Erythroblast (primary cell): ENCODE data around the gene NKAIN2.

Experiments
- DNase-seq, 2 experiments: peaks; one replicate each; lab custom pipeline; 2025; lab: John Stamatoyannopoulos, UW
- GATA1 ChIP-seq: IDR thresholded peaks from 2 replicates; pipeline ENCODE4 v1.6.1; 2011; ENCODE audit warnings: low read depth, mild to moderate bottlenecking, control low read depth, low read length, moderate library complexity
- POLR2A ChIP-seq: IDR thresholded peaks from 2 replicates; pipeline ENCODE4 v1.6.1; 2011; ENCODE audit warnings: mild to moderate bottlenecking, low read length

NKAIN2 gene

DNA sequence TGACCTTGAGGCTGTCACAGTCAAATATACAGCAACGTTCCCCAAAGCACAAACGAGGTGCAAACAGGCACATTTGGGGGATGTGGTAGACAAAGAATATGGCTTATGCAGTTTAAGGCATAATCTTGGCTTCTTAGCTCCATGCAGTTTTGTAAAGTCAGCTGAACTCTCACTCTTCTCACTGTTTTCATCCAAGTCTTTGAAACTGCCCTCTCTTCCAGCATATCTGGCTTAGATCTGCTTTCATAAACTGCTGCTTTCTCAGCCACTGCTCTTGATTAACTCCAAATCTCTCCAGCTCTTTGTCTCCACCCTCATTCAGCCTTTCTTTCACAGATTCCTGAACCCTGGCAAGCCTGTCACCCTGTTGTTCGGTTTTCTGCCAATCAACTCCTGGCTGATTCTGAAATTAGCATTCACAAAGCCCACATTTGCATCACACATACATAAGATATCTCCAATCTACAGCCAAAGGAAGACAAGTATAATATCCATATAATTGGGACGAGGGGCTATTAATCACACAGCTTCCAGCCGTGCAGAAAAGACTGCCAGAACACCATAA lies 857.5 kb downstream of the NKAIN2 start:
- no peak for DNase-seq
- no peak for TF ChIP-seq GATA1
- TF ChIP-seq POLR2A, result no peak

- TF ChIP-seq GATA1, result no peak
- TF ChIP-seq POLR2A, result no peak
- no peak for DNase-seq
These were observed 864.4 kb downstream of the NKAIN2 start for GRCh38 chr6:124668028-124668427.

- DNase-seq, result no peak
- TF ChIP-seq POLR2A, result no peak
- TF ChIP-seq GATA1, result no peak
These were observed 866.2 kb downstream of the NKAIN2 start for GRCh38 chr6:124669713-124670480.

DNA sequence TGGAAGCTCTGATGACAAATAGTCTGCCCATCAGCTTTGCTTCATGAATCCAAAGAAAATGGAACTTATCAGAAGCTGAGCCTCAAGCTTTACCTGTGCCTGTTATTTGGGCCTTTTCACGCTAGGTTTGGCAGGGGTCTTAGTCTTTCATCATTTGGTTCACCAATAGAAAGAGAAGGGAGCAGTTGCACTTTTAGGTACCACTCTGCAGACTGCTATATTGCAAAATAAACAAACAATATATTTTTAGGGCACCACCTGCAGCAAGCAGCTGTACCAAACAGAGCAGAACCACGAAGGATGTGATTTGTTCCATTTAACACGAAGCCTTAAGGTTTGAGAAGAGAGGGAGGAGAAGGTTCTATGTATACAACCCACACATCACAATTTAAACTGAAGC lies 867.1 kb downstream of the NKAIN2 start:
- DNase-seq, result no peak
- no peak for TF ChIP-seq GATA1
- TF ChIP-seq POLR2A, result no peak

- DNase-seq, result no peak
- TF ChIP-seq POLR2A, result no peak
- no peak for TF ChIP-seq GATA1
These were observed 867.7 kb downstream of the NKAIN2 start for GRCh38 chr6:124671324-124671723.

- no peak for DNase-seq
- TF ChIP-seq GATA1 (no peak), POLR2A (no peak)
These were observed 870.4 kb downstream of the NKAIN2 start for GRCh38 chr6:124674042-124674441.

GRCh38 chr6:124676033-124676432 lies 872.4 kb downstream of the NKAIN2 start:
- TF ChIP-seq POLR2A (no peak), GATA1 (no peak)
- no peak for DNase-seq

DNA sequence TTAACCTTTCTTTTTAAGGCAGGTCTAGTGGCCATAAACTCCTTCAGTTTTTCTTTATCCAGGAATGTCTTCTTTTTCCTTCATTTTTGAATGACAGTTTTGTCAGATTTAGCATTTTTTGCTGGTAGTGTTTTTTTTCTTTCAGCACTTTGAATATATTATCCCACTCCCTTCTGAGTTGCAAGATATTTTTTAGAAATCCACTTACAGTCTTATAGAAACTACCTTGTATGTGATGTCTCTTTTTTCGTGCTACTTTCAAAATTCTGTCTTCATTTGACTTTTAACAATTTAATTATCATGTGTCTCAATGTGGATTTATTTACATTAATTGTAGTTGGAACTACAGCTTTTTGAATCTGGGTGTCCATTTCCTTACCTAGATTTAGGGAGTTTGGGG lies 874.2 kb downstream of the NKAIN2 start:
- no peak for TF ChIP-seq GATA1
- no peak for TF ChIP-seq POLR2A
- DNase-seq, result no peak

GRCh38 chr6:124679387-124679786 lies 875.7 kb downstream of the NKAIN2 start:
- TF ChIP-seq POLR2A, result no peak
- TF ChIP-seq GATA1, result no peak
- DNase-seq, result no peak

DNA sequence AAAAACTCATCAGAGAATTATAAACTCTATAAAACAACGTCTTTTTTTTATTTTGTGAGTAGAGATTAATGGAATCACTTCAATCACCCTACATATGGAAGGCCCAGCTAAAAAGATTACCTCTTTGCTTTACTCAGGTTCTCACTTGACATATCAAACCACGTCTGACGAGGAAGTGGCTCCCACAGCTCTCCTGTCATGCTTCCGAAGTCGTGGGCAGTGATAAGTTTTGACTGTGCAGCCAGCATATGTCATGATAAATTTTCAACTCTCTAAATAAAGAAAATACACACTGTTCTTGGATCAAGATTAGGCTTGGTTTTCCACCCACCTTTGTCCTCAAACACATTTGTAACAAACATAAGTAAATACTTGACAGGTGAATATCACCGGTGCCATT lies 879.1 kb downstream of the NKAIN2 start:
- TF ChIP-seq GATA1, result no peak
- DNase-seq, result no peak

DNA sequence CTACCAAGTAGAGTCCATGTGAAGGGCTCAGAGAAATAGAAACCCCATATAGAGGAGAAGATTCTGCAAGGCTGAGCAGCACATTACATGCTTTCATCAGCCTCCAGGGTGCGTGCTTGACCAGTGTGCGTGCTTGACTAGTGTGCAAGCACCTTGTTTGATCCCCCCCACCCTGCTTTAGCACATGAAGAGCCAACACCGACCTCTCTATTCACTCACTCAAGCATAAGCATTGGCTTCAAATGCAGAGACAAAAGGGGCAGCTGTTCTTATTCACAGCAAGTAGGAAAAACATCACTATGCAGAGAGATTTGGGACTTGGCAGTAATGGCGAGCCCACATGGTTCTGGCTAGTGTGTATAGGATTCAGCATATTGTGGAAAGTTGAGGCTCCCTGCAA lies 879.8 kb downstream of the NKAIN2 start:
- TF ChIP-seq GATA1, result no peak
- no peak for TF ChIP-seq POLR2A
- no peak for DNase-seq

GRCh38 chr6:124684621-124685020 lies 881.0 kb downstream of the NKAIN2 start:
- no peak for DNase-seq
- TF ChIP-seq GATA1 (no peak), POLR2A (no peak)

- TF ChIP-seq POLR2A (no peak), GATA1 (no peak)
- DNase-seq, result no peak
These were observed 884.7 kb downstream of the NKAIN2 start for GRCh38 chr6:124688369-124688768.

DNA sequence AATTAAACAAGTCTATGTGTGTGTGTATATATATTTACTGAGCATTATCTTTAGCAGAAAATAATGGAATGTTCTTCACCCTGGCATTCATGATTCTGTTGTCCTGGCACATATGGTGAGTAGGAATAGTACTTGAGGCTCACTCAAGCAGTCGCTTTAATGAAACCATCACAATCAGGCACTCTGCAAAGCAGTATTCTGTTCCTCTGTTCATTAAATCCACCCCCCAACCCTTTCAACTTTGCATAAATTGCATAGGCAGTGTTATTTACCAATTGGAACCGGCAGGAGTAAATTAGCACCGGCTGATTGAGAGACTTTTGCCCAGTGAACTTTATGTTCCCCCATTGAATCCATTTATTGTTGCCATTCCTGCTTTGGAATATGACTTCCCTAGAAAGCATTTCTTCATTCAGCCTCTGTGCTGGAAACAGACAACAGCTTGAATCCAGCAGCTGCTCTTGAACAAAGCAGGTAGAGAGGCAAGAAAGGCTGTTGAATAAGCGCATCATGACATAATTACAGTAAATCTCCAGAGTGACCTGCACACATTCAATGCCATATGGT lies 890.6 kb downstream of the NKAIN2 start:
- TF ChIP-seq GATA1 (no peak), POLR2A (no peak)
- no peak for DNase-seq
